Lower leg skin (tissue), 3 donors: ENCODE data around the gene RALGAPA2.

Experiments used
- POLR2A ChIP-seq, 2 donors: fragments of 450-650 bp; IDR thresholded peaks; one replicate each; pipeline ENCODE4 v1.6.1; 2016 to 2017; ENCODE audit warnings: antibody characterized with exemption in 2 of 2, mild to moderate bottlenecking in 1 of 2, moderate library complexity in 1 of 2
- TF ChIP-seq, protein P1 (sequence below), 3 donors: fragments of 450-650 bp; IDR thresholded peaks; one replicate each; pipeline ENCODE4 v1.5.1; 2016; ENCODE audit warnings: antibody characterized with exemption in 3 of 3, mild to moderate bottlenecking in 3 of 3, moderate library complexity in 2 of 3

DNA sequence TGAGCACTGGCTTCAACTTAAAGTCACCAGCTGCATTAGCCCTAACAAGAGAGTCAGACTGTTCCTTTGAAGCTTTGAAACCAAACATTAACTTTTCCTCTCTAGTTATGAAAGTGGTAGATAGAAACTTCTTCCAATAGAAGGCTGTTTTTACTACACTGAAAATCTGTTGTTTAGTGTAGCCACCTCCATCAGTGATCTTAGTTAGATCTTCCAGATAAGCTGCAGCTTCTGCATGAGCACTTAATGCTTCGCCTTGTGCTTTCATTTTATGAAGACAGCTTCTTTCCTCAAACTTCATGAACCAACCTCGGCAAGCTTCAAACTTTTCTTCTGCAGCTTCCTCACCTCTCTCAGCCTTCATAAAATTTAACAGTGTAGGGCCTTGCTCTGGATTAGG is 211.3 kb downstream of the RALGAPA2 start:
- TF ChIP-seq POLR2A (IDR thresholded peaks at IDR 0.05), result no peak
- TF ChIP-seq, protein P1, sequence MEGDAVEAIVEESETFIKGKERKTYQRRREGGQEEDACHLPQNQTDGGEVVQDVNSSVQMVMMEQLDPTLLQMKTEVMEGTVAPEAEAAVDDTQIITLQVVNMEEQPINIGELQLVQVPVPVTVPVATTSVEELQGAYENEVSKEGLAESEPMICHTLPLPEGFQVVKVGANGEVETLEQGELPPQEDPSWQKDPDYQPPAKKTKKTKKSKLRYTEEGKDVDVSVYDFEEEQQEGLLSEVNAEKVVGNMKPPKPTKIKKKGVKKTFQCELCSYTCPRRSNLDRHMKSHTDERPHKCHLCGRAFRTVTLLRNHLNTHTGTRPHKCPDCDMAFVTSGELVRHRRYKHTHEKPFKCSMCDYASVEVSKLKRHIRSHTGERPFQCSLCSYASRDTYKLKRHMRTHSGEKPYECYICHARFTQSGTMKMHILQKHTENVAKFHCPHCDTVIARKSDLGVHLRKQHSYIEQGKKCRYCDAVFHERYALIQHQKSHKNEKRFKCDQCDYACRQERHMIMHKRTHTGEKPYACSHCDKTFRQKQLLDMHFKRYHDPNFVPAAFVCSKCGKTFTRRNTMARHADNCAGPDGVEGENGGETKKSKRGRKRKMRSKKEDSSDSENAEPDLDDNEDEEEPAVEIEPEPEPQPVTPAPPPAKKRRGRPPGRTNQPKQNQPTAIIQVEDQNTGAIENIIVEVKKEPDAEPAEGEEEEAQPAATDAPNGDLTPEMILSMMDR (IDR thresholded peaks at IDR 0.05), result no peak
